Endometrial microvascular endothelial cells (primary cell): ENCODE measurements around the gene SHISA7. TPM values are rescaled to one million over a fixed set of nuclear protein-coding genes. Genes with fewer than 3 reads are reported as not detected.
"Not testable (repeated sequence)": the region's sequence is repeated elsewhere in the genome, so short reads cannot be mapped to it uniquely, and the experiment has no call there.

ENCODE experiments used
- in situ Hi-C: cut with HindIII; loops from 2 replicates; pipeline ENCODE4 v1.10.0; 2017; ENCODE audit warnings: low sequenced_read_pairs, low pct_unique_long_range_greater_than_20kb; ENCODE audit errors: inconsistent ontology term
- total RNA-seq: library from RNA; depleted of rRNA; stranded (reverse); fragments of >200 nt; gene quantifications from one replicate; pipeline ENCODE4 v1.2.3, GENCODE V29; 2015; ENCODE audit errors: inconsistent ontology term

SHISA7 gene
- total RNA-seq, 1 donor from 2014 or later: not detected

- in situ Hi-C loops: no loop called here
Observed at GRCh38 chr19:55432241-55432959, 10.7 kb downstream of the SHISA7 start.

GRCh38 chr19:55431183-55431582 lies 11.9 kb downstream of the SHISA7 start:
- in situ Hi-C loops: no loop called here

- in situ Hi-C loops: no loop called here
Observed at GRCh38 chr19:55426042-55426441, 17.1 kb downstream of the SHISA7 start.

- in situ Hi-C loops: no loop called here
Observed at GRCh38 chr19:55424518-55424917, 18.6 kb downstream of the SHISA7 start.

- in situ Hi-C loops: no loop called here
Observed at GRCh38 chr19:55423225-55424005, 19.7 kb downstream of the SHISA7 start.

GRCh38 chr19:55421281-55421680 lies 21.8 kb downstream of the SHISA7 start:
- in situ Hi-C loops: not testable (repeated sequence)

GRCh38 chr19:55419624-55420236 lies 23.4 kb downstream of the SHISA7 start:
- in situ Hi-C loops: no loop called here

- in situ Hi-C loops: no loop called here
Observed at GRCh38 chr19:55419103-55419502, 24.0 kb downstream of the SHISA7 start.

GRCh38 chr19:55418185-55418584 lies 24.9 kb downstream of the SHISA7 start:
- in situ Hi-C loops: no loop called here

- in situ Hi-C loops: no loop called here
Observed at GRCh38 chr19:55410168-55410567, 32.9 kb downstream of the SHISA7 start.

GRCh38 chr19:55409179-55409578 lies 33.9 kb downstream of the SHISA7 start:
- in situ Hi-C loops: not testable (repeated sequence)

- in situ Hi-C loops: no loop called here
Observed at GRCh38 chr19:55408533-55408872, 34.6 kb downstream of the SHISA7 start.

GRCh38 chr19:55407800-55408532 lies 35.1 kb downstream of the SHISA7 start:
- in situ Hi-C loops: no loop called here

- in situ Hi-C loops: not testable (repeated sequence)
Observed at GRCh38 chr19:55407550-55407799, 35.6 kb downstream of the SHISA7 start, which contains the start of gene UBE2S. Gene UBE2S, minus strand, starts transcription at chr19:55407788. Its CDS starts 199 bp downstream, at chr19:55407589.

- in situ Hi-C loops: no loop called here
Observed at GRCh38 chr19:55406826-55407549, 36.1 kb downstream of the SHISA7 start.

- in situ Hi-C loops: no loop called here
Observed at GRCh38 chr19:55406091-55406825, 36.8 kb downstream of the SHISA7 start.

- in situ Hi-C loops: no loop called here
Observed at GRCh38 chr19:55405638-55406037, 37.5 kb downstream of the SHISA7 start.

- in situ Hi-C loops: no loop called here
Observed at GRCh38 chr19:55402509-55402908, 40.6 kb downstream of the SHISA7 start.
